ENCODE data around the gene SMU1. TPM values are rescaled to one million over a fixed set of nuclear protein-coding genes. Genes with fewer than 3 reads are reported as not detected.

The SMU1 gene
- 18.4 TPM for polyA plus RNA-seq (2013, experiment 1 of 2)
- polyA plus RNA-seq (2013, experiment 2 of 2), result 18.7 TPM

DNA sequence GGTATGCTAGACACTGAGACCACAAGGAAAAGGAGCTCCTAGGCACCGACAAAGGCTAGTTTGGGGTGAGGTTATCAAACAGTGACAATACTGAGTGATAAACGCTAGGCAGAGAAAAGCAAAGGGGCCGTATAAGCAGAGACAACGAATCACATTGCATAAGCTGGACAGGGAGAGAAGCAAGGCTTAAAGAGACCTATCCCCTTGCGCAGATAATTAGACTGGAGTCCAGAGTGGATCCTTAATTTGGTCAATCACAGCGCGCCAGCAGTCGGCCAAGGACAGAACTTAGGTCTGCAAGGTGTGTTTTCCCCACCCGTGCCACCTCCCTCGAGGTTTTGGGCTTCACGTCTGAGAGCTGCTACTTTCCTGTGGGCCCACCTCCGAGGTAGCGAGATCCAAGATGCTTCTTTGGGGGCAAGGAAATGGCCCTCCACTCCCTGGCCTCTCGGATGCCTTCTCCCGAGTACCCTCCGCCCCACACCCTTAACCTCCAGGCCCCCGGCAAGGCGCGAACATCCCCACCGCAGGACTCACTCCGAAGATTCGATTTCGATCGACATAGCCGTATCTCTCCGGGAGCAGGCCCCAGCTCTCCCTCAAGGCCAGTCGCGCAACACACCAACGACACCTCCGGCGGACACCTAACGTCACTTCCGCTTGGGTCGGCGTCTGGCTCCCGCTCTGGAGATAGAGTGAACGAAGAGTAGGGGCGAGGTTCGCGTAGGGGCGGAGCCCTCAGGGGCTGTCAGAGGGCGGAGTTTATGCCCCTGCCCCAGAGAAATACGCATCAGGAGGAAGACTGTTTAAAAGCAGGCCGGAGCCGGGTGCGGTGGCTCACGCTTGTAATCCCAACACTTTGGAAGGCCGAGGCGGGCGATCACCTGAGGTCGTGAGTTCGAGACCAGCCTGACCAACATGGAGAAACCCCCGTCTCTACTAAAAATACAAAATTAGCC is at the start of gene SMU1:
SMU1 (minus strand) TSS at position 629 of the 959 bp plus-strand sequence; CDS start at position 563, 66 bp downstream.
- H3K36me3 ChIP-seq (ENCODE audit: control insufficient read depth, insufficient read depth, low read length), result peaks cover 29% of the 10 kb centered on the region
- peak within 1 kb of the TSS; percentile 92 for H3K4me3 ChIP-seq (ENCODE audit: extremely low read depth, insufficient read depth, low read length, poor library complexity, severe bottlenecking)
- H3K4me1 ChIP-seq (ENCODE audit: control insufficient read depth, insufficient read depth, low read length, poor library complexity, severe bottlenecking), result peaks cover 9% of the 10 kb centered on the region
- no peaks in the 10 kb centered on the region for H3K9me3 ChIP-seq (ENCODE audit: control insufficient read depth, low read length)
- H3K27ac ChIP-seq (ENCODE audit: low read depth, low read length, severe bottlenecking), result peak within 1 kb of the TSS; percentile 92
- 0 to 2% methylated on average over 48 of the region's 53 CpGs for WGBS, 2 experiments (ENCODE audit: insufficient coverage in 2 of 2)

DNA sequence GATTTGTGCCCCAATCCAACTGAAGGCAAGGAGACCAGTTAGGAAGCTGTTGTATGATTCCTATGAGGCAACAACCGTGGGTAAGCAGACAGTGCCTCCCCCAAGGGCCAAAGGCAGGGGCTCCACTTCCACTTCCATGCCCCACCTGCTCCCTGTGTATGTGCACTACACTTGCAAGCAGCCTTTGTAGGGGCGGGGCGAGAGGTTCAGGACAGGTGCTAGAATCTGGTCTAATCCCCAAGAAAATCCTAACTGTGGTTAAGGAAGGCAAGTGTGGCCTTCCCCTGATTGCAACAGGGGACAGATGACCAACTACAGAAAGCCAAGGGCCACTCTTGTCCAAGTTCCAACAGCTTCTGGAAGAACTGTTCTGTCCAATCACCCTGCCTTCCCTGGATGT is 49.0 kb upstream of the SMU1 start:
- 100% methylated on average over 1 to 2 of the region's 3 CpGs for WGBS, 2 experiments (ENCODE audit: insufficient coverage in 2 of 2)
- no peak overlapping the region for H3K4me3 ChIP-seq (ENCODE audit: extremely low read depth, insufficient read depth, low read length, poor library complexity, severe bottlenecking)
- peaks cover 64% of the 10 kb centered on the region for H3K36me3 ChIP-seq (ENCODE audit: control insufficient read depth, insufficient read depth, low read length)
- H3K27ac ChIP-seq (ENCODE audit: low read depth, low read length, severe bottlenecking), result no peak overlapping the region
- H3K9me3 ChIP-seq (ENCODE audit: control insufficient read depth, low read length), result no peaks in the 10 kb centered on the region
- H3K4me1 ChIP-seq (ENCODE audit: control insufficient read depth, insufficient read depth, low read length, poor library complexity, severe bottlenecking), result peaks cover 8% of the 10 kb centered on the region

DNA sequence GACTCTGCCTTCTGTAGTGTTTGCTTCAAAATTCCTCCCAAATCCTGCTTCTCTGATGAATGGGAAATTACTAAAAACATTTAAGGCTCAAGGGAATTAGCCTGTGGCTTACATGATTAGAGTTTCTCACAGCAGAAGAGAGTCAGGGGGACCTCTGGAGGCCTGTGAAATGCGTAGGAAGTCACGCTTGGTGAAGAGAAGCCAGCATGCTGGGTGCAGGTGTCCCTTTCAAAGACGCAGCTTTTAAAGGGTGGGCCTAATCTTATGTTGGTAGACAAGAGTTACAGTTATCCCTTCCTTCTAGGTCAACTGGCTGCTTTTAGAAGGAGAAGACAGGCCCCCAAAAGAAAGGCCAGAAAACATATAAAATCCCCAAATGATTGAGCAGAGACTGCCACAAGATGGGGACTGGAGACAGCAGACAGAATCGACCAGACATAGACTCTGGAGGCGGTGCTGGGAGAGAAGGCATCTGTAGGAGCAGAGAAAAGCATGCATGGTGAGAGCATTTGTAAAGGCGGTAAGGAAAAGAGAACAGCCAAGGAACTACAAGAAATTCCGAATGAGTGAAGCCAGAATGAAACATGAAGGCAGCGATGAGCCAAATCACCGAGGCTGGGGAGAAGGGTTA is 48.4 kb upstream of the SMU1 start:
- 89 to 92% methylated on average over 9 of the region's 9 CpGs for WGBS, 2 experiments (ENCODE audit: insufficient coverage in 2 of 2)
- no peaks in the 10 kb centered on the region for H3K9me3 ChIP-seq (ENCODE audit: control insufficient read depth, low read length)
- H3K4me3 ChIP-seq (ENCODE audit: extremely low read depth, insufficient read depth, low read length, poor library complexity, severe bottlenecking), result no peak overlapping the region
- H3K27ac ChIP-seq (ENCODE audit: low read depth, low read length, severe bottlenecking), result no peak overlapping the region
- peaks cover 7% of the 10 kb centered on the region for H3K4me1 ChIP-seq (ENCODE audit: control insufficient read depth, insufficient read depth, low read length, poor library complexity, severe bottlenecking)
- peaks cover 62% of the 10 kb centered on the region for H3K36me3 ChIP-seq (ENCODE audit: control insufficient read depth, insufficient read depth, low read length)

DNA sequence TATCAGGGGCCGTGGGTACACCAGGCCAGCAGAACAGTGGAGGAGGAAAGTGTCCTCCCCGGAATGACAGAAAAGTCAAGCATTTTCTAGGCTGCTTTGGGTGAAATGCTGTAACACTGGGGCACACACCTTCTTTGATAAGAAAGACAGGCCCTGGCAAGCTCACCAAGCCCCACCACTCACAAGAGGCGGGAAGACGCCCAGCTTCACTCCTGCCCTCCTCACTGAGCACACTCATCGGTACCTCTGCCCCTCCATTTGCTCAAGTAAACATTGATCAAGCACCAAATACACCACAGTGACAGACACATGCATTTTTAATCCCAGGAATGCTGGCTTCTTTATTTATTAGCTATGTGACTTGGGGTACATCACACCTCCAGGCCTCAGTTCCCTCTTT is 47.6 kb upstream of the SMU1 start:
- H3K36me3 ChIP-seq (ENCODE audit: control insufficient read depth, insufficient read depth, low read length), result peaks cover 53% of the 10 kb centered on the region
- H3K9me3 ChIP-seq (ENCODE audit: control insufficient read depth, low read length), result no peaks in the 10 kb centered on the region
- 92 to 100% methylated on average over 1 to 5 of the region's 5 CpGs for WGBS, 2 experiments (ENCODE audit: insufficient coverage in 2 of 2)
- no peak overlapping the region for H3K27ac ChIP-seq (ENCODE audit: low read depth, low read length, severe bottlenecking)
- H3K4me3 ChIP-seq (ENCODE audit: extremely low read depth, insufficient read depth, low read length, poor library complexity, severe bottlenecking), result no peak overlapping the region
- peaks cover 7% of the 10 kb centered on the region for H3K4me1 ChIP-seq (ENCODE audit: control insufficient read depth, insufficient read depth, low read length, poor library complexity, severe bottlenecking)

DNA sequence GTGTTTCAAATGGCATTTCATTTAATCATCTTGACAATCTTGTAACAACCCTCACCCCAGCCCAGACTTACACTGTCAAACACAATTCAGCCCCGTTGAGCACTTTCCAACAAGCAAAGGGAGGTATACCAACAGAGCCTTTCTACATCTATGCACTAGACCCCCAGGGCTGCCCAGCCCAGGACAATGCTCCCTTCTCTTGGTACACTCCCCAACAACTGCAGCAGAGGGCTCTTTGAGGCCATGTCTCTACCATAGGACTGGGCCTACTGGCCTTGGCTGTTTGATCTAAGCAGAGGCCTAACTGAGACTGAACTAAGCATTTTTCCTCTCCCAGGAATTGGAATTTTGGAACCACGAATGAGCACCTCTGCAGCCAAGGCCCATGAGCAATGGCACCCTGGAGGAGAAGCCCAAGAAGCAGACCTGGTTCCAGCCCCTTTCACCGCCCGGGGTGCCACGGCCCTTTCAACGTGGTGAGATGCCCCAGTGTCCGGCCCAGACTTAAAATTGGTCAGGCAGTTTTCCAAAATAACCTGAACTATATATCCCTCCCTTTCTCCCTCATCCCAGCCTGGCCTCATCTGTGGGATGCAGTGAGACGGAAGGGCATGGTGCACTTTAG is 47.0 kb upstream of the SMU1 start:
- Histone ChIP-seq H3K4me1 (ENCODE audit: control insufficient read depth, insufficient read depth, low read length, poor library complexity, severe bottlenecking) (peaks cover 7% of the 10 kb centered on the region), H3K27ac (ENCODE audit: low read depth, low read length, severe bottlenecking) (no peak overlapping the region), H3K36me3 (ENCODE audit: control insufficient read depth, insufficient read depth, low read length) (peaks cover 53% of the 10 kb centered on the region), H3K9me3 (ENCODE audit: control insufficient read depth, low read length) (no peaks in the 10 kb centered on the region), H3K4me3 (ENCODE audit: extremely low read depth, insufficient read depth, low read length, poor library complexity, severe bottlenecking) (no peak overlapping the region)
- WGBS, 2 experiments (ENCODE audit: insufficient coverage in 2 of 2), result 97 to 100% methylated on average over 6 to 8 of the region's 8 CpGs

DNA sequence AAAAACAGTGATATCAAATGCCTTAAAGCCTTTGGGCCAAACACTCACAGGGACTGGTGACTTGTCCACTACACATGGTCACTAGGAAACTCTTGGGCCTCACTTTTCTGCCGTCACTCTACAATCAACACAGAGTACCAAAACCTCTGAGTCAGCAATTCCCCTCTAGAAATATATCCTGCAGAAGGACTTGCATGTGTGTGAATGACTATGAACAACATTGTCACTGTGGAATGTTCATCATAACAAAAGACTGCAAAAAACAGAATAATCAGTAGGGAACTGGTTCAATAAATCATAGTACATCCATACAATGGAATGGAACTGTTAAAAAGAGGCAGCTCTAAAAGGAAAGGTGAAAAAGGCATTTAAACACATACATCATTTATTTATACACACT is 44.1 kb upstream of the SMU1 start:
- Histone ChIP-seq H3K36me3 (ENCODE audit: control insufficient read depth, insufficient read depth, low read length) (peaks cover 35% of the 10 kb centered on the region), H3K27ac (ENCODE audit: low read depth, low read length, severe bottlenecking) (no peak overlapping the region), H3K4me3 (ENCODE audit: extremely low read depth, insufficient read depth, low read length, poor library complexity, severe bottlenecking) (no peak overlapping the region), H3K9me3 (ENCODE audit: control insufficient read depth, low read length) (no peaks in the 10 kb centered on the region), H3K4me1 (ENCODE audit: control insufficient read depth, insufficient read depth, low read length, poor library complexity, severe bottlenecking) (peaks cover 8% of the 10 kb centered on the region)
- WGBS, 2 experiments (ENCODE audit: insufficient coverage in 2 of 2), result no CpG with 5 or more reads among the region's 1 CpG

DNA sequence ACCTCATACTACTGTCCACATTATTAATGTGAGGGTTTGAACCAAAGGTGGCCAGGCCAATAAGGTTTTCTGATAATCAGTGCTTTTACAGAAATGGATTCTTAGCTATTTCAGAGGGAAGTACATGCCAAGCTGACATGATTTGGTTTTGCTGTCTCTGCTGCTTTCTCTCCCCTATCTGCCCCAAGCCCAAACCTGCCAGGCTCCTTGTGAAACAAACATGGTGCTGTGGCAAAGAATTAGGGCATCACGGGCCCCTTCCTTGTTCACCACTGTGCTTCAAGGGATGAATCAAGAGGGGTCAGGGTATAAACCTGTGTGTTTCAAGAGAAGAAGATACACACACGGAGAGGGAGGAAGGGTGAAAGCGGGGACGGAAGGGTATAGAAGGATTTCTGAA is 41.3 kb upstream of the SMU1 start:
- H3K9me3 ChIP-seq (ENCODE audit: control insufficient read depth, low read length), result no peaks in the 10 kb centered on the region
- peaks cover 4% of the 10 kb centered on the region for H3K4me1 ChIP-seq (ENCODE audit: control insufficient read depth, insufficient read depth, low read length, poor library complexity, severe bottlenecking)
- 100% methylated on average over 1 of the region's 4 CpGs for WGBS, 2 experiments (ENCODE audit: insufficient coverage in 2 of 2)
- no peak overlapping the region for H3K27ac ChIP-seq (ENCODE audit: low read depth, low read length, severe bottlenecking)
- peaks cover 39% of the 10 kb centered on the region for H3K36me3 ChIP-seq (ENCODE audit: control insufficient read depth, insufficient read depth, low read length)
- no peak overlapping the region for H3K4me3 ChIP-seq (ENCODE audit: extremely low read depth, insufficient read depth, low read length, poor library complexity, severe bottlenecking)

DNA sequence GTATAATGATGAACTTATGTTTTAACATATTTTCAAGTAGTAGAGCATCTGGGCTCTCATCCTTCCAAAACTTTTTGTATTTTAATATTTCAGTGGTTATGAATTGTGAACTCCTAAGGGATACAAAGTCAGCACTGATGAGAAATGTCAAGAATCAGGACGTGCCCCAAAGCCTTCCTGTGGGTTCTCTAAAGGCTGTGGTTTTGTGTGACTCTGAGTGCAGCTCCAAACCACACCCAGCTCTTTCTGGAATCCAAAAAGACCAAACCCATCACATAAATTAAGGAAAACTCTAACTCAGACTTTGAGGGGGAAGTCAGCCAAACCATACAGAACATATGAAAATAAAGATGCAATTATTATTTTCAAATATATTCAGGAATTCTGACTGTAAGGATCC is 40.8 kb upstream of the SMU1 start:
- H3K27ac ChIP-seq (ENCODE audit: low read depth, low read length, severe bottlenecking), result peak overlapping the region; percentile 4
- no peak overlapping the region for H3K4me3 ChIP-seq (ENCODE audit: extremely low read depth, insufficient read depth, low read length, poor library complexity, severe bottlenecking)
- peaks cover 42% of the 10 kb centered on the region for H3K36me3 ChIP-seq (ENCODE audit: control insufficient read depth, insufficient read depth, low read length)
- peaks cover 4% of the 10 kb centered on the region for H3K4me1 ChIP-seq (ENCODE audit: control insufficient read depth, insufficient read depth, low read length, poor library complexity, severe bottlenecking)
- H3K9me3 ChIP-seq (ENCODE audit: control insufficient read depth, low read length), result no peaks in the 10 kb centered on the region
- WGBS, 2 experiments (ENCODE audit: insufficient coverage in 2 of 2), result no CpG with 5 or more reads among the region's 1 CpG

DNA sequence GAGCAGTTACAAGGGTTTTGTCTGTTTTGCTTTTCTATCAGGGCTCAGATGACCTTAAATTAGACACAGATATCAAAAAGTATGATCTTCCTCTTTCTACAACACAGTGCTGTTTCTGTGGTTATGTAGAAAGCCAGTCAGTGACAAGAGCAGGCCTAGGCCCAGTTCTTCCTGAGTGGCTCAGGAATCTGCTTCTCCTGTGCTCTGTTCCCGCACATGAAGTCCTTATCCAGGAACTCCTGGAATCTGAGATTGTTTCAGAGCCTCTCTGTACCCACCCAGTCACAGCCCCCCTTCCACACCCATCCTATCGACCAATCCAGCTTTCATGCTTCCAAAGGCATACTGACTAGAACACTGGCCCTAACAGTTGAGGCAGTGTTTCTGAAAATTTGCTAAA is 40.4 kb upstream of the SMU1 start:
- H3K36me3 ChIP-seq (ENCODE audit: control insufficient read depth, insufficient read depth, low read length), result peaks cover 47% of the 10 kb centered on the region
- H3K27ac ChIP-seq (ENCODE audit: low read depth, low read length, severe bottlenecking), result peak overlapping the region; percentile 4
- H3K4me1 ChIP-seq (ENCODE audit: control insufficient read depth, insufficient read depth, low read length, poor library complexity, severe bottlenecking), result peaks cover 4% of the 10 kb centered on the region
- H3K9me3 ChIP-seq (ENCODE audit: control insufficient read depth, low read length), result no peaks in the 10 kb centered on the region
- 92% methylated on average over 2 of the region's 2 CpGs; no CpG with 5 or more reads in 1 of the 2 experiments for WGBS, 2 experiments (ENCODE audit: insufficient coverage in 2 of 2)
- no peak overlapping the region for H3K4me3 ChIP-seq (ENCODE audit: extremely low read depth, insufficient read depth, low read length, poor library complexity, severe bottlenecking)

DNA sequence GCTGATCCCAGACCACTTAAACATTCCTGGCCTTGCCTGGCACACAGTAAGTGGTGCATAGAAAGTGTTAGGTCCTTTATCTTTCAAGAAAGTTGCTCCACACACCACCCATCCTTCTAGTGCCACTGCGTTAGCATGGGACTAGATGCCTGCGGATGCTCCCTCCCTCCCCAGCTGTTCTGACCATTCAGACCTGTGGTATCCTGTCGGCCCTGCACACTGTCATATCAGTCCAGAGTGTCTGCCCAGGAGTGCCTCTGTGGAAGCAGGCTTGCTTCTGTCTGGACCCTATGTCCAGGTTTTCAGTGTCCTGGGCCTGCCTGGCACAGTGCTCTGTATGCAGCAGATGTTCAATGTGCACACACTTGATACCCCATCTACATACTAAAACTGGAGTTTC is 38.3 kb upstream of the SMU1 start:
- WGBS, 2 experiments (ENCODE audit: insufficient coverage in 2 of 2), result 98 to 100% methylated on average over 2 to 3 of the region's 3 CpGs
- H3K27ac ChIP-seq (ENCODE audit: low read depth, low read length, severe bottlenecking), result no peak overlapping the region
- H3K4me1 ChIP-seq (ENCODE audit: control insufficient read depth, insufficient read depth, low read length, poor library complexity, severe bottlenecking), result peaks cover 4% of the 10 kb centered on the region
- H3K9me3 ChIP-seq (ENCODE audit: control insufficient read depth, low read length), result no peaks in the 10 kb centered on the region
- H3K4me3 ChIP-seq (ENCODE audit: extremely low read depth, insufficient read depth, low read length, poor library complexity, severe bottlenecking), result no peak overlapping the region
- peaks cover 51% of the 10 kb centered on the region for H3K36me3 ChIP-seq (ENCODE audit: control insufficient read depth, insufficient read depth, low read length)
